ENCODE data around the gene ATP2C2.

ATP2C2 gene

DNA sequence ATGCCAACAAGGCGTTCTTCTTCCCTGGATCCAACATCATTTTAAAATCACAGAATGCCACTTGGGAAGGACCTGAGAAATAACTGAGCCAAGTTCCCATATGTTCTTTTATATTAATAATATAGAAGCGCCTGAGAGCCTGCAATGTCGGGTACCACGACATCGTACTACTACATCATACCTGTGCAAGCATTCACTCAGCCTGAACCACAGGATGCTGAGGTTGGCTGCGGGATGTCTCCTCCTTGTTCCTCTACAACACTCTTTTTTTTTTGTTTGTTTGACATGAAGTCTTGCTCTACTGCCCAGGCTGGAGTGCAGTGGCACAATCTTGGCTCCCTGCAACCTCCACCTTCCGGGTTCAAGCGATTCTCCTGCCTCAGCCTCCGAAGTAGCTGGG is 2.1 kb upstream of the ATP2C2 start:
- DNase-seq, result no peak

DNA sequence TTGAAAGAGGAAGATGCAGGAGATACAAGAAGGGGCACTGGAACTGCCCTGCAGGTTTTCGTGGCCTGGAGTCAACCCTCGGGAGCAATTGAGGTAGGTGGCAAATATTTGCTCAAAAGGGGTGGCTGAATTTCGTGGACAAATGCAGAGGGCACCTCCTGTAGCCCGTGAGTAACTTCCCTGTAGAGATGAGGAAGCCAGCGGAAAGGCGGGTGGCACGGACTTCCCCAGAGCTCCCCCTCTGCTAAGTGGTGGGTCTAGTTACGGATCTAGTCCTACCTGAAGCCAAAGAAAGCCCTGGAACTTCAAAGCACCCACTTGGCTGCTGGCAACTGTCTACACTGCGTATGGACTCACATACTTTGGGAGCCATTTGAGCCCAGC is 1.0 kb upstream of the ATP2C2 start:
- DNase-seq, result no peak

DNA sequence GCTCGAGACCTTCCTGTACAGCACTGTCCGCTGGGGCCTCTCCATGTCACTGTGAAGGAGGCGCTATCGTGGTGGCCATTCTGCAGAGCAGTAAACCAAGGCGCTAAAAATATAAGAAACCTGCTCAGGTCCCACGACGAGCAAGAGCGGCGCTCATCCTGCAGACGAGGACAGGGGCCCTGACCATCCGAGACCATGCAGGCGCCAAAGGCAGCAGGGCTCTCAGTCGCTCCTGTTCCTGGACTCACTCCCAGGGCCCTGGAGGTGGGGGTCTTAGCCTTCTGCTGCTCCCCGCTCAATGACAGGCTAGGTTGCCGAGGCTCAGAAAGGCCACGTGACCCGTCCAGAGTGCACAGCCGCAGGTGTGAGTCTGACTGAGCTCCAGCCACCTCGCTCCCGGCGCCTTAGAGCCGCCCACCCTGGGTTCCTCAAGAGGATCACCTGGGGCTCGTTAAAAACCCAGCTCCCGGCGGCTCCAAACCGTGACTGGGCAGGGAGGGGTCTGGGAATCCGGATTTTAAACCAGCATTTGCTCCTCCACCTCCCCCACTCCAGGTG is 509 bp upstream of the ATP2C2 start:
- DNase-seq, result no peak

DNA sequence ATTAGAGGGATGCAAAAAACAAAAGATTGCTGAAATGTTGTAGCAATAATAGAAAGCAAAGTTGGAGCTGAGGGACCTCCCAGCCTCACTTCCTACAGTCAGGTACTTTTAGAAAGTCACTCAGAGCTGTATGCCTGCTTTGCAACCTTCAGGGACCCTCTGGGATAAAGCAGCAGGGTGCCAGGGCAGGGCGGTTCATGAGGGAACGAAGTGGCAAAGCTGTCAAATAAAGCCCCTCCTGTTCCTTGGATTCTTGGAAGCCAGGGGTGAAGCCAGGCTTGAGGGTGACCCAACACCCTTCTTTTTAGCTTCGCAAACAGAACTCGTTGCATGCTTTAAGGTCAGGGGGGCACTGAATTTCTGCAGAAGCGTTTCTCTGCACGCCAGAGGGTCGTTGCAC is 767 bp downstream of the ATP2C2 start:
- no peak for DNase-seq

DNA sequence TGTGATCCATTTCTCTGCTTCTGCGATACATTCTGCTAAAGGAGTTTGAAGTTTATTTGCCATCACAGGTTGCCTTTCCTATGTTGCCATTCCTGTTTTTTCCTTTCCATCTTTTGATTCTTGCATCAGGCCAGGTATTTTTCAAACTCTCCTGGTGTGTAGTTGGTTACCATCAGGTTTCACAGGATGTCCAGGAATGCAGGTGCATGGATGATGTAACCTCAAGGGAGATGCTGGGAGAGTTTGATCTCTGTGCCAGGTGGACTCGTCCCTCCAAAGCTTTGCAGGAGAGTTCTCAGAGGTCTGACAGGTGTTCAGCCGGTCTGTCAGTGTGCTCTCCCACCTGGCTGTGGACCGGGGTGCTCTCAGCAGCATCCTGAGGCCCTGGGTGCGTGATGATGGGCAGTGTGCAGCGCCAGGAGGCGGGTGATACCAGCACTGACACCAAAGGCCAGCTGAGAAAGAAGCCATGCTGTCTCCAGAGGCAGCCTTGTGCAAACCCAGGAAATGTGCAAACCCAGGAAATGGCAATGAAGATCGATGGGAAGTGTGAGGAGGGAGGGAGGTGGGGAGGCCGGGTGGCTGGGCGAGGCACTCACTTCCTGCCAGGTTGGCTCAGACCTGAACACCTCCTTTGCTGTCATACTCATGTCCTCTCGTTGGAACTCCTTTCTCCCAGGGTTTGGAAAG is 1.7 kb downstream of the ATP2C2 start:
- DNase-seq, result no peak

DNA sequence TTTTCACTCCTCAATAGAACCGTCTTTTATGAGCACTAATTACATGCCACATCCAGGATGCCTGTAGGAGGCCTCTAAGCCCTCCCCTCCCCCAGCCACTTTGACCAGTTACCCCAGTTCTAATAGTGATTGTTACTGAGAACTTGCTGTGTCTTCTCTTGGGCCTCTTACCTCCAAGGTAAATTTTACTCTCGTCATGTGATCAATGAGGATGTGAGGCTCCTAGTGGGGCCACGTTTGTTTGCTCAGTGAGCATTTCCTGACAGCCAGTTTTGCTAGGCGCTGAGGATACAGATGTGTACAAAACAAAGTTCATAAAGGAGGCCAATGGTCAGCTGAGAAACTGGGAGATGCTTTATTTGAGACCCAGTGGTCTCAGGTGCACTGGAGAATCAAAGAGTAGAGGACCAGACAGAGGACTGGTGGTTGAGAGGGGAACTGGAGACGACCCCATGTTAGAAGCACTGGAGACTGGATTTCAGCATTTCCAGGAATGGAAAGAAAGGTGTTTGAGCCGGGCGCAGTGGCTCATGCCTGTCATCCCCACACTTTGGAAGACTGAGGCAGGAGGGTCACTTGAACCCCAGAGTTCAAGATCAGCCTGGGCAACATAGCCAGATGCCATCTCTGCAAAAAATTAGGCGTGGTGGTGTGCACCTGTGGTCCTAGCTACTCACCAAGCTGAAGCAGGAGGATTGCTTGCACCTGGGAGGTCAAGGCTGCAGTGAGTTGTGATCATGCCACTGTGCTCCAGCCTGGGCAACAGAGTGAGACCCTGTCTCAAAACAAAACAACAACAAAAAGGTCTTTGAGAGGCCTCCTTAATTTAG is 2.6 kb downstream of the ATP2C2 start:
- DNase-seq, result no peak

DNA sequence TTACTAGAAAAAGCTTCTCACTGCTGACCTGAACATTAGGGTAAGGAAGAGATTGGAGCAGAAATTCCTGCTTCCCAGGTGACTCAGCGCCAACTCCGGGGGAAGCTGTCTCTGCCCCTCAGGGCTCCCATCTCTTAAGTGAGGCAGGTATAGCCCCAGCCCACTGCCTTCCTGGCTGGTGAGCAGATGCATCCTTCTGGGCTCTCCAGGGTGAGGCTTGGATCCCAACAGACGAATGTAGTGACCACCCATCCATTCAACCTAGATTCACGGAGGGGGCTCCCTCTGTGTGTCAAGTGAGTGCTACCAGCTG is 3.2 kb downstream of the ATP2C2 start:
- DNase-seq, result no peak

DNA sequence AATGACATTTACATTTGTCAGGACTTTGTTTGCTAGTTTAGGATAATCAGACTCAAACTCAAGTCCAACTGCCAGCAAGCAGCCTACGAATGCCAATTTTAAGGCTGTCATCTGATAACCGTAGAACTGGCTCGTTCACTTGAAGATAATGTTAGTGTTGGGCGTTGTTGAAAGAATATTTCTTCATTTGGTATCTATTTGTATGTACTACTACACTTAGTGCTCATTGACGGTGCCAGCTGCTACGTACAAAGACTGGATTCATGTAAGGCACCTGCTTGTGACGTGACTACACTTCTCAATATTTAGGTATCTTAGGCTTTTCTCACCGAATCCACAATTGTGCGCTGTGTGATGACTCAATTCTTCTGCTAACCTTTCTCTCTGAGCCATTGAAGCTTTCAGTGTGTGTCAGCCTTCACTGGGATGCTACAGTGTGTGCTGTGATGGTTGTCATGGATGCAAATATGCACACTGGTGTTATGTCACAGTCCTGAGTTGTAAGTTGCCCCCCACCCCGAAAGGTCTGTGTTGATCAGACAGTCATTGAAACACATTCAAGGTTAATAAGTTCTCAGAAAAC is 5.7 kb downstream of the ATP2C2 start:
- peak in 2 of 51 donors; percentile 3 to 18 for DNase-seq

DNA sequence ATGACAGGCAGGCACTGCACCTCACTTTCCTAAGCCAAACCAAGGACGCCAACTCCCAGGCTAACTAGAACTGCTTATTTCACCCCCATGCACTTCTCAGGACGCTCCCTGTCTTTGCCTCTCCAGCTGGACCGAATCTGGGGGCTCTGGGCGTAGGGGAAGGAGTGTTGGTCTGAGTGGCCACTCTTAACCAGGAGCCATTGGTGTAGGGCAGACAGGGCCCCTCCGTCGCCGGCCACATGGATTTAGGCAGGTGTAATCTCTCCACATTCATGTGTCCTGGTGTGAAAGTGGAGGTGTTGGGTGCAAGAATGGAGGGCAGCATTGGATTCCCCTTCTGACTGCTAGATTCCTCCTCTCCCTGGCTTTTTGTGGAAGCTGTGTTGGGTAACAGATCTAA is 9.8 kb downstream of the ATP2C2 start:
- DNase-seq, result no peak

DNA sequence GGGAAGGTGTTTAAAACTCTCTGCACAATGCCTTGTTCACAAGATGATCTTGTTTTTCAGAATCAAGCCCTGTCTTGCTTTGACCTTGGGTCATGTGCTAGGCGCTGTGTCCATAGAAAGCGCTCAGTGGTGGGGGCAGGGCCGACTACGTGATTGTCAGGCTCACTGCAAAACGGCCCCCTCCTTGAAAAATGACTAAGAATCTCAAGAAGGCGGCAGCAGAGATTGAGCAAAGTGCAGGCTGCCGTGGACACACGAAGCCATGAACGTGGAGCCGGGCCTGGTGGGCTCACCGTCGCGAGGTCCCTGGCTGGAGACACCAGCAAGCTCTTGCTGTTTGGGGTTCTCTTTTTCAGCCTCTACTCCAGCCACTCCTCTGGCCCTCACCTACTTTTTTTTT is 10.2 kb downstream of the ATP2C2 start:
- DNase-seq, result no peak

DNA sequence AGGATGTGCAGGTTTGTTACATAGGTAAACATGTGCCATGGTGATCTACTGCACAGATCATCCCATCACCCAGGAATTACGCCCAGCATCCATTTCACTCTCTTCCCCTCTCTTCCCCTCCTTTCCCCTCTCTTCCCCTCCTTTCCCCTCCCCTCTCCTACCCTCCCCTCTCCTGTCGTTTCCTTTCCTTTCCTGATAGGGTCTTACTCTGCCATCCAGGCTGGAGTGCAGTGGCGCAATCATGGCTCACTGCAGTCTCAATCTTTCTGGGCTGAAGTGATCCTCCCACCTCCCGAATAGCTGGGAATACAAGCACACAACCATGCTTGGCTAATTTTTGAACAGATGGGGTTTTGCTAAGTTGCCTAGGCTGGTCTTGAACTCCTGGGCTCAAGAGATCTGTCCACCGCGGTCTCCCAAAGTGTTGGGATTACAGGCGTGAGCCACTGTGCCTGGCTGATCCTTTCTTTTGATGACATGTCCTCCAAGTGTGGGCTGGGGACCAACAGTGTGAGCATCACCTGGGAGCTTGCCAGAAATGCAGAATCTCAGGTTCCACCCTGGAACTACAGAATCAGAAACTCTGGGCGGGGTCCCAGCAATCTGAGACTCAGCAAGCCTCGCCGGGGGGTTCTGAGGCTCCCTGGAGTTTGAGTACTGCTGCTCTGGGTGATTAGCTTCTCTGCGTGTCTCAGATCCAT is 10.8 kb downstream of the ATP2C2 start:
- no peak for DNase-seq

DNA sequence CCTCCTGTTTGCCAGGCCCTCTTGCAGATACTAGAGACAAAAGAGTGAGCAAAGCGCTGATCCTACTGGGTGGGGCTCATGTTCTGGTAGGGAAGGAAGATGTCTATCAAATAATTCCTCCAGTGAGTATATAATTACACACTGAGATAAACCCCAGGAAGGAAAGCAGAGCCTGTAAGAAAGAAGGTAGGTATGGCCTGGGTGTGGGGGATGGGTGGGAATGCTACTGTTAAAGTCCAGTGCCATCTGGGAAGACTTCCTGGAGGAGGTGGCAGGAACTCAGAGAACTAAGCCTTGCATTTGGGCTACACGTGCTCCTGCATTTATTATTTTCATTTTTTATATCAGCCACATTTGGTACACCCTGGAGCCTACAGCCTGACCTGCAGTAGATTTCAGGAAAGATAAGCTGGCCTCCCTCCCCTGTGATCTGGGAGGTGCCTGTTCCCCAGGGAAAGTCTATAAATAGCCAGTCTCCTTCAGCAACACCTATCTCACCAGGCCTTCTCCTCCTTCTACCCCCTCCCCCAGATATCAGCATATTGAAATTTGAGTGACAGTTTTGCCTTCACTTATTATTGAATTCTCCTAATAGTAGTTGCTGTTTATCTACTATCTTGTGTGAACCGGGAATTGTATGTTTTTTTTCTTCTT is 11.5 kb downstream of the ATP2C2 start:
- no peak for DNase-seq

DNA sequence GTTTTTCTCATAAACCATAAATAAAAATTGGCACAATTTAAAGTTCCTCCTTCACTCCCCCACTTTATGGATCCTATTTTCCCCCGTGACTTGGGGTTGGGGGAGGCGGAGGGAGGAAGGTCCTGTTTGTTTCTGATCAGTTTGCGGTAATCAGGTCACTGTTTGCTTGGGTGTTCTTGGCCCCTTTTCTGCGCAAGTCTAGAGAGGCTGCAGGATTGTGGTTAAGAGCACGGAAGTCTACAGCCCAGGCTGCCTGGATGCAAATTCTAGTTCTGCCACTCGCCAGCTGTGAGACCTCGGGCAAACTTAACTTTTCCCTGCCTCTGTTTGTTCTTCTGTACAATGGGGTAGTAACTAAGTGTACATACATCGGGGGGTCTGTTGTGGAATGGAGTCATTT is 12.1 kb downstream of the ATP2C2 start:
- no peak for DNase-seq

DNA sequence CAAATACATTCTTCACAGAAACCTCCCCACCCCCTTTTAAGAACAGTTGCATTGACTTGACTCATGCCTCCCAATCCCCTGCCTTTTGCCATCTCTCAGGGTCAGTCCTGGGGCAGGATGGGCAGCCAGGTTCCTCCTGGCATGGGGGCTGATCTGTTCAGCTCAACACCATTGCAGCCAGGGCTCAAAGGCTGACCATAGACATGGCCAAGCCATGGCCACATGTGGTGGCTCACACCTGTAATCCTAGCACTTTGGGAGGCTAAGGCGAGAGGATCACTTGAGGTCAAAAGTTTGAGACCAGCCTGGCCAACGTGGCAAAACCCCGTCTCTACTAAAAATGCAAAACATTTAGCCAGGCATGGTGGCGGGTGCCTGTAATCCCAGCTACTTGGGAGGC is 14.1 kb downstream of the ATP2C2 start:
- DNase-seq, result no peak

DNA sequence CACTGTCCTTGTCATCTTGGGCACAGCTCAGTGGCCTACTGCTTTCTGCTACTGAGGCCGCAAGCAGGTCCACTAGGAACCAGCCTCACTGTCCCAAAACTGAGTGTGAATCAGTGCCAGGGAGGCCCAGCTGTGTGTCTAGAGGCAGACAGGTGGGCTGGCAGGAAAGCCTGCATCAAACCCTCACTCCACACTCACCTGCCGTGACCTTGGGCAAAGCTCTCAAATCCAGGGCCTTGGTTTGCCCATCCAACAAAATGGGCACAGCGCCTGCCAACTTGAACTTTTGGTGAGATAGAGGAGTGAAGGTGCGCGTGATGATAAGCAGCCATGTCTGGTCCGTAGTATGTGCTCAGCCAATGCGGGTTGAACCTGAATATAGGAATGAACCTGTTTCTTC is 14.8 kb downstream of the ATP2C2 start:
- no peak for DNase-seq

DNA sequence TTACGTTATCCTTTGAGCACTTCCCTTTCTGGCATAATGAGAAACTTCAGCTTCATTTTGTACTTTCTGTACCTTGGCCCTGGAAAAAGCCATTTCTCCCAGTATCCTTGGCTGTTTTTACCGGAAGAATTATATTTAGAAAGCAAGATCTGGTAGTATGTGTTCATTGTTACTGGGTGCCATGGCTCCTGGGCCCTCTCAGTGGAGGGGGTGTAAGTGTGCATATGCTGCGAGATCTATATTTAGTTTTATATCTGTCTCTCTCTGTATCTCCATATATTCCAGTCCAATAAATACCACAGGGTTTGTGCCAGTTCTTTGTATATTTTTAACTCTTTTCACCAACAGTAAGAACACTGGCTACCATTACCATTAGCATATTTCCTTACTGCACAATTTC is 17.7 kb downstream of the ATP2C2 start:
- DNase-seq, result no peak

DNA sequence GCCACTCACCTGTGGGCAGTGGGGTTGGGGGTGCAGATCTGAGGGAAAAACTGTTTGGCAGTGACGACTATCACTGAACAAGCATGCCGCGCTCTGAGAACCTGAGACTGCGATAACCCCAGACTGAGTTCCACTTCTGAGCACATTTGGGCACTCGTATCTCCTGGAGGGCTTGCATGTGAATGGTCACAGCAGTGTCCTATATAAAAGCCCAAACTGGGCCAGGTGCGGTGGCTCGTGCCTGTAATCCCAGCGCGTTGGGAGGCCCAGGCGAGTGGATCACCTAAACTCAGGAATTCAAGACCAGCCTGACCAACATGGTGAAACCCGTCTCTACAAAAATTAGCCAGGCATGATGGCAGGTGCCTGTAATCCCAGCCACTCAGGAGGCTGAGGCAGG is 18.7 kb downstream of the ATP2C2 start:
- no peak for DNase-seq

DNA sequence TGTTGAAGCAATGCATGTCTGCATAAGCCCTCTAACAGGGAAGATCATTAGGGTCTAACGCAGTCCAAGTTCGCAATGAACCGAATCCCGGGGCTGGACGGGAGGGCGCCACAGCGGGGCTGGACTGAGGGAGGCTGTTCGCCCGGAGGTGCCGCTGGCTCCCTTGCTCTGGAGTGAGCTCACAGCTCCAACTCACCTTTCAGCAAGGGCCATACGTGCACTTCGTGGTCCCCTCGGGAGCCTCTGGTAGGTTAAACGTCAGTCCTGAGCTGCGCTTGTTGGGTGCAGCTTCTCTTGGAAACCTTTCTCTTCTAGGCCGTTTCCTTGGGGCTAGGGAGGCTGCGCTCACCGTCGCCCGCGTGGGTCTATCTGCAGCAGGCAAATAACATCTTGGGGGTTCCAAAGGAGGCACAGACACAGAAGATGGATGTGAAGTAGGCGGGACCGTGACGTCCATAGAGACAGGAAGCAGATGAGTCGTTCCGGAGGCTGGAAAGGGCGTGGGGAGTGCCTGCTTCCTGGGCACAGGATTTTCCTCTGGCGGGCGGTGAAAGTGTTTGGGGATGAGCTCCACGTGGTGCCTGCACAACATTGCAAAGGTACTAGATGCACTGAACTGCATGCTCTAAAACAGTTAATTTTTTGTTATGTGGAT is 21.9 kb downstream of the ATP2C2 start:
- DNase-seq, result peak in 1 of 51 donors; percentile 55

DNA sequence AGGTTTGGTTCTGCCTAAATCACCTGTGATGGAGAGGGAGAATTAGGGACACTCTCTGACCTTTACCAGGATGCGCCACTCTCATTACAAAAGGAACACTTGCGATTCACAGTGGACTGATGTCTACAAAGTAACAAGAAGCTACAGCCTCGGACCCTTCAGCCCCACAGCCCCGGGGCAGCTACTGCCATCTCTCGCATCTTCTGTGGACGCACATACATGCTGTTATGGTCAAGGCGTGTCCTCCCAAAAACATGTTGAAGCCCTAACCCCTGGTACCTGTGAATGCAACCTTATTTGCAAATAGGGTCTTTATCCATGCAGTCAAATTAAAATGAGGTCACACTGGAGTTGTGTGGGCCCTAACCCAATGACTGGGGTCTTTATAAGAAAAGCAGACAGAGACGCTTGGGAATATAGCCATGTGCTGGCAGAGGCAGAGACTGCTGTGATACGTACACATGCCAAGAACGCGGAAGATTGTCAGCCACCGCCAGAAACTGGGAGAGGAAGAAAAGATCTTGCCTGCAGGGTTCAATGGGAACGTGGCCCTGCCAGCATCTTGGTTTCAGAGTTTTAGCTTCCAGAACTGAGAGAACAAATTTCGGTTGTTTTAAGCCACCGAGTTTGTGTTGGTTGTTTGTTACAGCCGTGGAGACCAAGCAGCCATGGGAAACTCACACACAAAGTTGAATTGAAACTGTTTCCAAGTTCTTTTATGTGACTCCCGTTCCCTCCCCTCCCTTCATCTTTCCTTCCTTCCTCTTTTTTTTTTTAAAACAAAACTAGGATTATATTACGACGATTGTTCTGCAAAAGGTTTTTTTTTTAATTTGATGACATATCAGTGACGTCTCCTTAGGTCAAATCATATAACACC is 23.1 kb downstream of the ATP2C2 start:
- DNase-seq, result peak in 27 of 51 donors; percentile 5 to 79 (median 42)

DNA sequence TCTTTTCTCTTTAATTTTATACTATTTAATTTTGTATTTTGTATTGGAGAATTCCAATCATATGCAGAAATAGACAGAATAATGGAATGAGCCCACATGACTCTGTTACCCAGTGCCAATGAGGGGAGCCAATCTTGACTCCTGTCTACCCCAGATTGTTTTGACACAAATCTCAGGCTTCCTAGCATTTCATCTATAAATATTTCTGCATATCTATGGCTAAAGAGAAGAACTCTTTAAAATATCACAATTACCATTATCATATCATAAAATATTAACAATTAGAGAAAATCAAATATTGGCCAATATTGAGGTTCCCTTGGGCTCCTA is 23.7 kb downstream of the ATP2C2 start:
- DNase-seq, result no peak

Data from hypothalamus (tissue), 51 donors.